ENCODE results near the gene TRRAP.

Gene TRRAP

DNA sequence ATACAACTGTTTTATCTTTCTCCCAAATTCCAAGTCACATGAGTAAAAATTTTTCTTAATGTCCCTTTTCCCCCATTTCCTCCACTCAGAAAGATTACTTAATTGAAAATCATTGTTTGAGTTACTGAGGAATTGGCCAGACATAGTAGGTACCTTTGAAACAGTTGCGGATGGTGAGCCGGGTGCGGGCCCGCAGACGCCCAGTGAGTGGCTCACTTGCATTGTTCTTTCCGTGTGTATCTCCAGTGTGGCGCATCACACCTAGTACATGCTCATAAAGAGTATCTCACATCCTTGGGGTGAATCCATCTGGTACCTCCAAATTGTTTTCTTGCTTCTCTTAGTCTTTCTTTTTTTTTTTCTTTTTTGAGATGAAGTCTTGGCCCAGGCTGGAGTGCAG is 14.3 kb downstream of the TRRAP start:
- TF ChIP-seq, protein P1, sequence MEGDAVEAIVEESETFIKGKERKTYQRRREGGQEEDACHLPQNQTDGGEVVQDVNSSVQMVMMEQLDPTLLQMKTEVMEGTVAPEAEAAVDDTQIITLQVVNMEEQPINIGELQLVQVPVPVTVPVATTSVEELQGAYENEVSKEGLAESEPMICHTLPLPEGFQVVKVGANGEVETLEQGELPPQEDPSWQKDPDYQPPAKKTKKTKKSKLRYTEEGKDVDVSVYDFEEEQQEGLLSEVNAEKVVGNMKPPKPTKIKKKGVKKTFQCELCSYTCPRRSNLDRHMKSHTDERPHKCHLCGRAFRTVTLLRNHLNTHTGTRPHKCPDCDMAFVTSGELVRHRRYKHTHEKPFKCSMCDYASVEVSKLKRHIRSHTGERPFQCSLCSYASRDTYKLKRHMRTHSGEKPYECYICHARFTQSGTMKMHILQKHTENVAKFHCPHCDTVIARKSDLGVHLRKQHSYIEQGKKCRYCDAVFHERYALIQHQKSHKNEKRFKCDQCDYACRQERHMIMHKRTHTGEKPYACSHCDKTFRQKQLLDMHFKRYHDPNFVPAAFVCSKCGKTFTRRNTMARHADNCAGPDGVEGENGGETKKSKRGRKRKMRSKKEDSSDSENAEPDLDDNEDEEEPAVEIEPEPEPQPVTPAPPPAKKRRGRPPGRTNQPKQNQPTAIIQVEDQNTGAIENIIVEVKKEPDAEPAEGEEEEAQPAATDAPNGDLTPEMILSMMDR (IDR thresholded peaks at IDR 0.05; ENCODE audit: low read depth, low read length) = no peak
- no peak overlapping the region for H3K4me3 ChIP-seq (replicated peaks in 1 of 2; ENCODE audit: low read depth in 2 of 2, low read length in 2 of 2)
- no peak for DNase-seq (ENCODE audit: low read depth in 2 of 2)

DNA sequence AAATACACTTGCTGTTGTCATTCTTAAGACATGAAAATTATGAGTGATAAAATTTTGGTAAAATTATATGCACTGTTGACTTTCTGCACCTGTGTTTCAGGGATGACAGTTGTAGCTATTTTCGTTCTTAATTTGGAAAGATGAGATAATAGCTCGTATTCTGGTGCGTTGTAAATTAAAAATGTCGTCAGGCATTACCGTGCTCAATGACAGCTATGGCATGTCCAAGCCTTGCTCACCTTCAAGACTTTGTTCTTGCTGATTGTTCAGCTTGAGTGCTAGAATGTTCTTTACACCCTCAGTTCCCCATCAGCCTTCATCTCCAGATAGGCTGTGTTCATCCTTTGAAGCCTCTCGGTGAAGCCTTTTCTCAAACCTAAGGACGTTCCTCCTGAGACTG is 21.5 kb downstream of the TRRAP start:
- DNase-seq (ENCODE audit: low read depth in 2 of 2) = no peak
- TF ChIP-seq, protein P1 (IDR thresholded peaks at IDR 0.05; ENCODE audit: low read depth, low read length) = no peak
- no peak overlapping the region for H3K4me3 ChIP-seq (replicated peaks in 1 of 2; ENCODE audit: low read depth in 2 of 2, low read length in 2 of 2)

DNA sequence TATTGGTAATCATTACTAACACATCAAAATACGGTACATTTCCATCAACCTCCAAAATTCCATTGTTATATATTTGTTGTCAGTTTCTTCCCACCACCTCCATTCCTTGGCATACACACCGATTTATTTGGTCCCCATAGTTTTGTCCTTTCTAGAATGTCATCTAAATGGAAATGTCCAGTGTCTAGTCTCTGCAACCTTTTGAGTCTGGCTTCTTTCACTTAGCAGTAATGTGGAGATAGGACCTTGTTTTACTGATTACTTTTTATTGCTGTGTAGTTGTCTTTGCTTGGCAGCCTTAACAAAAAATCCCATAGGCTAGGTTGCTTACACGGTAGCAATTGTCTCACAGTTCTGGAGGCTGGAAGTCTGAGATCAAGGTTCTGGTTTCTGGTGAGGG is 22.5 kb downstream of the TRRAP start:
- no peak overlapping the region for H3K4me3 ChIP-seq (replicated peaks in 1 of 2; ENCODE audit: low read depth in 2 of 2, low read length in 2 of 2)
- TF ChIP-seq, protein P1 (IDR thresholded peaks at IDR 0.05; ENCODE audit: low read depth, low read length) = no peak
- DNase-seq (ENCODE audit: low read depth in 2 of 2) = no peak

DNA sequence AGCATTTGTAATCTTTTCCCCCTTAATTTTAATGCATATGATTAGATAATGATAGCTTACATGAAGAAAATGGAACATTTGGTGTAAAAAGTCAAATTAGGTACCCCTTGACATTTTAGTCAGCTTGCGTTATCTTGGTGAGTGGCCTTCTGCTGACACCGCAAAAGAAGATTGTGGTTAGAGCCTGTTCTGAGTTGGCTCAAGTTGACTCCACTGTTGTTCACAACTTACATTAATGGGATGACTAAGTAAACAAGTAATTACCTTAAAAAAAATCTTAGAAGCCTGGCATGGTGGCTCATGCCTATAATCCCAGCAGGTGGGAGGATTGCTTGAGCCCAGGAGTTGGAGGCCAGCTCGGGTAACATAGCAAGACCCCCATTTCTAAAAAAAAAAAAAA is 24.2 kb downstream of the TRRAP start:
- TF ChIP-seq, protein P1 (IDR thresholded peaks at IDR 0.05; ENCODE audit: low read depth, low read length) = no peak
- no peak overlapping the region for H3K4me3 ChIP-seq (replicated peaks in 1 of 2; ENCODE audit: low read depth in 2 of 2, low read length in 2 of 2)
- no peak for DNase-seq (ENCODE audit: low read depth in 2 of 2)

DNA sequence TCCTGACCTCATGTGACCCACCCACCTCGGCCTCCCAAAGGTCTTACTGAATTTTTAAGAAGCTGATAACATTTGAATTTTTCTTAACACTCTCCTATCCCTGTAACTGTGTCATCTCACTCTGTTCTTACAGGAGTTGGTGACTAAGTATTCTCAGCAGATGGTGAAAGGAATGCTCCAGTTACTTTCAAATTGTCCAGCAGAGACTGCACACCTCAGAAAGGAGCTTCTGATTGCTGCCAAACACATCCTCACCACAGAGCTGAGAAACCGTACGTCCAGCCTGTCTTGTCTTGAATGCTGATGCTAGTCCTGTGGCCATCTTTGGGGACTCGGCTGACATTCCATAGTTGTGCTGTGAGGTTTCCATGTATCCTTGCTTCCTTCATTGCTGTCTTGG is 24.9 kb downstream of the TRRAP start:
- DNase-seq (ENCODE audit: low read depth in 2 of 2) = no peak
- TF ChIP-seq, protein P1 (IDR thresholded peaks at IDR 0.05; ENCODE audit: low read depth, low read length) = no peak
- no peak overlapping the region for H3K4me3 ChIP-seq (replicated peaks in 1 of 2; ENCODE audit: low read depth in 2 of 2, low read length in 2 of 2)

DNA sequence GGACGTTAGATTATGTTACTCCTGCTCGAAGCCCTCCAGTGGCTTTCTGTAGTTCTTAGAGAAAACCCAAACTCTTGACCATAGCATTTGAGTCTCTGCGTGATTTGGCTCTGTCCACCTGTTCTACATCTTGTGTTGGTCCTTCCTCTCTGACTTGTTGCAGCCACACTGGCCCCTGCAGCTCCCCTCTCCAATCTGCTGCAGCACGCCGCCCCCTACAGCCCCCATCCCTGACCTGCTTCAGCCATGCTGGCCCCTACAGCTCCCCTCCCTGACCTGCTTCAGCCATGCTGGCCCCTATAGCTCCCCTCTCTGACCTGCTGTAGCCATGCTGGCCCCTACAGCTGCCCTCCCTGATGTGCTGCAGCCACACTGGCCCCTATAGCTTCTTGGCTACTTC is 29.2 kb downstream of the TRRAP start:
- TF ChIP-seq, protein P1 (IDR thresholded peaks at IDR 0.05; ENCODE audit: low read depth, low read length) = no peak
- no peak overlapping the region for H3K4me3 ChIP-seq (replicated peaks in 1 of 2; ENCODE audit: low read depth in 2 of 2, low read length in 2 of 2)
- DNase-seq (ENCODE audit: low read depth in 2 of 2) = no peak

DNA sequence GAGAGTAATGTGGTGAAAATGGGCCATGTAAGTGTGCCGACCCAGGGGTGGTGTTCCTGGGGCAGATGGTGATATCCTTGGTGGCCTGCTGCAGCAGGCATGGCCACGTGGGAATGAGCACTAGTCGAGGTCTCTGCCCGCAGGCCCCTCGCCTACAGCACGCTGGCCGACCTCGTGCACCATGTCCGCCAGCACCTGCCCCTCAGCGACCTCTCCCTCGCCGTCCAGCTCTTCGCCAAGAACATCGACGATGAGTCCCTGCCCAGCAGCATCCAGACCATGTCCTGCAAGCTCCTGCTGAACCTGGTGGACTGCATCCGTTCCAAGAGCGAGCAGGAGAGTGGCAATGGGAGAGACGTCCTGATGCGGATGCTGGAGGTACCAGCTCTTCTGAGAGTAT is 30.3 kb downstream of the TRRAP start:
- TF ChIP-seq, protein P1 (IDR thresholded peaks at IDR 0.05; ENCODE audit: low read depth, low read length) = no peak
- no peak overlapping the region for H3K4me3 ChIP-seq (replicated peaks in 1 of 2; ENCODE audit: low read depth in 2 of 2, low read length in 2 of 2)
- no peak for DNase-seq (ENCODE audit: low read depth in 2 of 2)

Data from cardiac fibroblast (primary cell).